Measurements from ENCODE around the gene OR1E2. TPM values are rescaled to one million over a fixed set of nuclear protein-coding genes. Genes with fewer than 3 reads are reported as not detected.
"Not testable (repeated sequence)": the region's sequence is repeated elsewhere in the genome, so short reads cannot be mapped to it uniquely, and the experiment has no call there.

OR1E2 gene
- total and polyA plus RNA-seq, 7 donors, result not detected

DNA sequence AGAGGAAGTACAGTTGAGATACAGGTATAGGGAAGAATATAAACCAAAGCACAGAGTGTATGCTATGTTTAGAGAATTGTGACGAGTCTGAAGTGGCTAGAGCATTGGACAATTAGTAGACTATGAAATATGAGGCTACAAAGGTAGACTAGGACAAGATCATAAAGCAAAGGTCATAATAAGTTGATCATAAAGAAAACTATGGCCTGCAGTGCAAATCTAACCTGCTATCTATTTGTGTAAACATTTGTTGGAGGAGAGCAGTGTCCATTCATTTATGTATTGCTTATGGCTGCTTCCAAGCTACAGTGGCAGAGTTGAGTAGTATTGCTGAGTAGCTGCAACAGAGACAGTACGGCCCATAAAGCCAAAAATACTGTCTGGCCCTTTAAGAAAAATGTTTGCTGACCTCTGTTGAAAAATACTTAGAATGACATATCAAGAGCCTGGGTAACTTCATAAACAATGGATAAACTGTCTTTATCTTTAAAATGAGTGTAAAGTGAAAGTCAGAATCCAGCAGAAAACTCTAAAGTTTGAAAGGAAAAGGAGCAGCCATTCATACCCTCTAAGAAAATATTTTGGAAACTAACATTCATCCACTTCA, 14.5 kb upstream of the OR1E2 start:
- TF ChIP-seq, protein P1, sequence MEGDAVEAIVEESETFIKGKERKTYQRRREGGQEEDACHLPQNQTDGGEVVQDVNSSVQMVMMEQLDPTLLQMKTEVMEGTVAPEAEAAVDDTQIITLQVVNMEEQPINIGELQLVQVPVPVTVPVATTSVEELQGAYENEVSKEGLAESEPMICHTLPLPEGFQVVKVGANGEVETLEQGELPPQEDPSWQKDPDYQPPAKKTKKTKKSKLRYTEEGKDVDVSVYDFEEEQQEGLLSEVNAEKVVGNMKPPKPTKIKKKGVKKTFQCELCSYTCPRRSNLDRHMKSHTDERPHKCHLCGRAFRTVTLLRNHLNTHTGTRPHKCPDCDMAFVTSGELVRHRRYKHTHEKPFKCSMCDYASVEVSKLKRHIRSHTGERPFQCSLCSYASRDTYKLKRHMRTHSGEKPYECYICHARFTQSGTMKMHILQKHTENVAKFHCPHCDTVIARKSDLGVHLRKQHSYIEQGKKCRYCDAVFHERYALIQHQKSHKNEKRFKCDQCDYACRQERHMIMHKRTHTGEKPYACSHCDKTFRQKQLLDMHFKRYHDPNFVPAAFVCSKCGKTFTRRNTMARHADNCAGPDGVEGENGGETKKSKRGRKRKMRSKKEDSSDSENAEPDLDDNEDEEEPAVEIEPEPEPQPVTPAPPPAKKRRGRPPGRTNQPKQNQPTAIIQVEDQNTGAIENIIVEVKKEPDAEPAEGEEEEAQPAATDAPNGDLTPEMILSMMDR (IDR thresholded peaks at IDR 0.05), result no peak
- TF ChIP-seq POLR2A (IDR thresholded peaks at IDR 0.05), result no peak
- no peak for TF ChIP-seq POLR2AphosphoS5 (IDR thresholded peaks at IDR 0.05)
- TF ChIP-seq EP300 (IDR thresholded peaks at IDR 0.05), result no peak
- DNase-seq, result no peak
- Histone ChIP-seq H3K9me3 (no peaks in the 10 kb centered on the region), H3K4me1 (no peaks in the 10 kb centered on the region), H3K27ac (no peak overlapping the region), H3K27me3 (no peaks in the 10 kb centered on the region), H3K36me3 (no peaks in the 10 kb centered on the region), H3K4me3 (no peak overlapping the region)
- 8 to 36% methylated on average over 2 of the region's 2 CpGs for WGBS, 2 donors
- intact Hi-C loops (cut with DNase I), result no loop called here

DNA sequence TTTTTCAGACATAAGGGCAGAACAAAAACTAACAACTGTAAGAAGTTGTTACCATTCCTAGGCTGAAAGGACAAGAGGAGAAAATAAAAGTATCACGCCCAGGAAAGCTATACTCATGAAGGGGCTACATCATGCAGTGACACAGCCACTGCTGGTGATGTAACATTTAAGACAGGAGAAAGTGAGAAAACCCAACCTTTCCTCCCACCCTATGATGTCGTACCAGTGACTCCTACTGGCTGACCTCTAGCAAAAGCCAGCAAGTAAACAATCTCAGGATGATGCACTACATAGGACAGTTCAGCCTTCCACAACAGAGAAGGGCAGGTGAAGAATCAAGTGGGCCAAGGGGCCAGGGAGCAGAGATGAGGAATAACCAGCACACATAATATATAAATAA, 14.0 kb upstream of the OR1E2 start:
- H3K4me3 ChIP-seq, result no peak overlapping the region
- no peaks in the 10 kb centered on the region for H3K27me3 ChIP-seq
- WGBS, 2 donors, result 57 to 66% methylated on average over 2 of the region's 2 CpGs
- no peaks in the 10 kb centered on the region for H3K4me1 ChIP-seq
- no peak for DNase-seq
- intact Hi-C loops (cut with DNase I), result no loop called here
- H3K36me3 ChIP-seq, result no peaks in the 10 kb centered on the region
- no peaks in the 10 kb centered on the region for H3K9me3 ChIP-seq
- no peak overlapping the region for H3K27ac ChIP-seq
- TF ChIP-seq EP300 (IDR thresholded peaks at IDR 0.05) (no peak), POLR2A (IDR thresholded peaks at IDR 0.05) (no peak), POLR2AphosphoS5 (IDR thresholded peaks at IDR 0.05) (no peak)
- TF ChIP-seq, protein P1 (IDR thresholded peaks at IDR 0.05), result no peak

DNA sequence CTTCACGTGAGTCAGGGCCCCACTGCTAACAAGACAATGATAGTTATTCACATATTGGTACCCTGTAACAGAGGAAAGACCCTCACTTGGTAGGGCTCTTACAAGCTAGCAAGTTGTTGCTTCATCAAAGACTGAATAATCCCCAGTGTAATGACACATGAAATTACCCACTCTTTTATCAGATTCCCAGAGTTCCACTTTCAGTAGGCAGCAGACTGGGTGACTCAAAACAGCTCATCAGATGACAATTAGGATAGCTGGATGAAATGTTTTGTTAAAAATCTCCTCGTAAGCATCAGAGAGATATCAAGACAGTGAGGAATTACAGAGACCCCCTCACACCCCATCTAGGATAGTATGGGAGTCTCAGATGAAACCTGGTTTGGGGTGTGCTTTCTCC, 6.8 kb upstream of the OR1E2 start:
- Histone ChIP-seq H3K4me3 (no peak overlapping the region), H3K27me3 (peaks cover 0 to 6% (median 0%) of the 10 kb centered on the region in 3 donors), H3K9me3 (no peaks in the 10 kb centered on the region), H3K27ac (no peak overlapping the region), H3K36me3 (no peaks in the 10 kb centered on the region), H3K4me1 (no peaks in the 10 kb centered on the region)
- intact Hi-C loops (cut with DNase I), result no loop called here
- no peak for DNase-seq
- WGBS, 2 donors, result 73 to 87% methylated on average over 2 of the region's 2 CpGs
- no peak for TF ChIP-seq EP300 (IDR thresholded peaks at IDR 0.05)
- TF ChIP-seq POLR2A (IDR thresholded peaks at IDR 0.05), result no peak
- no peak for TF ChIP-seq POLR2AphosphoS5 (IDR thresholded peaks at IDR 0.05)
- TF ChIP-seq, protein P1 (IDR thresholded peaks at IDR 0.05), result no peak

DNA sequence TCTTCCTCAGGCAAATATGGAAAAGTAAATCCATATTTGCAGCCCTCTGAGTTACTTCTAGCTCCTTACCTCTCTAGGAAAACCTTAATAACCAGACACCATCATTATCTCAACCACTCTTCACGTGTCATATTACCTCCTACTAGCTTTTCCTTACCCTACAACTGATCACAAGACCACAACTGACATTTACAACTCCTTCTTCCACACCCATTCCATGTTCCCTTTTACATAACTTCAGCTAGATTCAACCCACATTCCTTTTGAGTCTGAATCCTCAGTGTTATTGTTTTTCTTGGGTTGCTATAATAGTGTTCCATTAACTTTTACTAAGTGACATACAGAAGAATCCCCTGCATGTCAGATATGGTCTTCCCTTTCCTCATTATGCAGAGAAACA, 4.7 kb upstream of the OR1E2 start:
- no peak overlapping the region for H3K27ac ChIP-seq
- DNase-seq, result no peak
- H3K4me1 ChIP-seq, result no peaks in the 10 kb centered on the region
- peaks cover 0 to 6% (median 0%) of the 10 kb centered on the region in 3 donors for H3K27me3 ChIP-seq
- intact Hi-C loops (cut with DNase I), result no loop called here
- WGBS, 2 donors, result 62 to 64% methylated on average over 1 of the region's 1 CpG
- TF ChIP-seq EP300 (IDR thresholded peaks at IDR 0.05), result no peak
- no peak for TF ChIP-seq POLR2AphosphoS5 (IDR thresholded peaks at IDR 0.05)
- TF ChIP-seq POLR2A (IDR thresholded peaks at IDR 0.05), result no peak
- TF ChIP-seq, protein P1 (IDR thresholded peaks at IDR 0.05), result no peak
- H3K4me3 ChIP-seq, result no peak overlapping the region
- H3K36me3 ChIP-seq, result no peaks in the 10 kb centered on the region
- no peaks in the 10 kb centered on the region for H3K9me3 ChIP-seq

DNA sequence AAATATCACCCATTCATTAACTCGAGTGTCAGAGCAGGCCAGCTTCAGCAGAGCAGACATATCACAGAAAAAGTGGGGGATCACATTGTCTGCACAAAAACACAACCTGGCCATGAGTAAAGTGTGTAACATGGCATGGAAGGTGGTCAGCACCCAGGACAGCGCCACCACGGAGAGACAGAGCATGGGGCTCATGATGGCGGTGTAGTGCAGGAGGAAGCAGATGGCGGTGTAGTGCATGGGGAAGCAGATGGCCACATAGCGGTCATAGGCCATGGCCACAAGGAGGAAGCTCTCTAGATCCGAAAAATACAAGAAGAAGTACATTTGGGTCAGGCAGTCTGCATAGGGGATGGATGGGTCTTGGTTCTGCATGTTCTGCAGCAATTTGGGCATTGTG, 426 bp downstream of the OR1E2 start:
- 25 to 37% methylated on average over 7 of the region's 7 CpGs for WGBS, 2 donors
- H3K4me1 ChIP-seq; H3K27ac ChIP-seq; H3K9me3 ChIP-seq; H3K36me3 ChIP-seq; H3K27me3 ChIP-seq; intact Hi-C loops (cut with DNase I); DNase-seq; H3K4me3 ChIP-seq: not testable (repeated sequence)
